GM12872 (cell line): ENCODE measurements around the gene HLA-DMA.

Experiments
- TF ChIP-seq, protein P1 (sequence below): IDR thresholded peaks from 3 replicates; pipeline ENCODE4 v1.5.1; 2011; ENCODE audit warnings: low read depth, mild to moderate bottlenecking, low read length, moderate library complexity; ENCODE audit not compliant: insufficient read depth

The HLA-DMA gene

DNA sequence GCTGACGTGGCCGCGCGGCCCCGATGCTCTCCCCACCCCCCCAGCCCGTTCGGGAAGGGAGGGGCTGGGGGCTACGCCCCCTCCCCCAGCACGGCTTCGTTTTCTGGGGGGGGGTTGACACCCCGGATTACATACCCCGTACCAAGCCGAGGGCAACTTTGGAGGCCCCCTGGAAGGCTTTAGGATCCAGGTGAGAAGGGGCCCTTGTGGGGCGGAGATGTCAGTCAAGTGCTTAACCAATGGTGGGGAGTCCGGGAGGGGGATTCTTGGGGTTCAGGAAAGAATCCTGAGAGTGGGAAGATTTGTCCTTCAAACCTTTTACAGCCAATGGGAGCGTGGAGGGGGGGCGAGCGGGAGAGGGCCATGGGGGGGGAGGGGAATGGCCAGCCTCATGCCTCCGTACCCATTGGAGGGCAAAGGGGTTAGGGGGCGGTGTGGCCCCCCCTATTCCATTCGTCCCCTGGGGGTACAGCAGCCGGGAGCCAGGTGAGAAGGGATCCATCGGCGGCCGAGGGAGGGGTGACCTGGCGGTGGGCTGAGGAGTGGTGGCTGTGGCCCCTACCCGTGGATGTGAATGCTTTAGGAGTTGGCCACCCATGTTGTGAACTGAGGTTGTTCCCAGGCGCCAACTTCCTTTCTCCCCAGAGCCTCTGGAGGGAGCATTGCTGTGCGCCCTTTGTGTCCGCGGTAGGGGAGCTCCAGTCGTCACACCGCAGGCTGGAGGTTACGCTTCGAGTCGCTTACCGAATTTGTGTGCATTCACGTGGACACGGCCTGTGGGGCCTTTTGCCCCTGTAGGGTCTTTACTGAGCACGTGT is 16.2 kb upstream of the HLA-DMA start:
- TF ChIP-seq, protein P1, sequence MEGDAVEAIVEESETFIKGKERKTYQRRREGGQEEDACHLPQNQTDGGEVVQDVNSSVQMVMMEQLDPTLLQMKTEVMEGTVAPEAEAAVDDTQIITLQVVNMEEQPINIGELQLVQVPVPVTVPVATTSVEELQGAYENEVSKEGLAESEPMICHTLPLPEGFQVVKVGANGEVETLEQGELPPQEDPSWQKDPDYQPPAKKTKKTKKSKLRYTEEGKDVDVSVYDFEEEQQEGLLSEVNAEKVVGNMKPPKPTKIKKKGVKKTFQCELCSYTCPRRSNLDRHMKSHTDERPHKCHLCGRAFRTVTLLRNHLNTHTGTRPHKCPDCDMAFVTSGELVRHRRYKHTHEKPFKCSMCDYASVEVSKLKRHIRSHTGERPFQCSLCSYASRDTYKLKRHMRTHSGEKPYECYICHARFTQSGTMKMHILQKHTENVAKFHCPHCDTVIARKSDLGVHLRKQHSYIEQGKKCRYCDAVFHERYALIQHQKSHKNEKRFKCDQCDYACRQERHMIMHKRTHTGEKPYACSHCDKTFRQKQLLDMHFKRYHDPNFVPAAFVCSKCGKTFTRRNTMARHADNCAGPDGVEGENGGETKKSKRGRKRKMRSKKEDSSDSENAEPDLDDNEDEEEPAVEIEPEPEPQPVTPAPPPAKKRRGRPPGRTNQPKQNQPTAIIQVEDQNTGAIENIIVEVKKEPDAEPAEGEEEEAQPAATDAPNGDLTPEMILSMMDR, result peak; percentile 23; the same call in 1 of the 3 replicates

DNA sequence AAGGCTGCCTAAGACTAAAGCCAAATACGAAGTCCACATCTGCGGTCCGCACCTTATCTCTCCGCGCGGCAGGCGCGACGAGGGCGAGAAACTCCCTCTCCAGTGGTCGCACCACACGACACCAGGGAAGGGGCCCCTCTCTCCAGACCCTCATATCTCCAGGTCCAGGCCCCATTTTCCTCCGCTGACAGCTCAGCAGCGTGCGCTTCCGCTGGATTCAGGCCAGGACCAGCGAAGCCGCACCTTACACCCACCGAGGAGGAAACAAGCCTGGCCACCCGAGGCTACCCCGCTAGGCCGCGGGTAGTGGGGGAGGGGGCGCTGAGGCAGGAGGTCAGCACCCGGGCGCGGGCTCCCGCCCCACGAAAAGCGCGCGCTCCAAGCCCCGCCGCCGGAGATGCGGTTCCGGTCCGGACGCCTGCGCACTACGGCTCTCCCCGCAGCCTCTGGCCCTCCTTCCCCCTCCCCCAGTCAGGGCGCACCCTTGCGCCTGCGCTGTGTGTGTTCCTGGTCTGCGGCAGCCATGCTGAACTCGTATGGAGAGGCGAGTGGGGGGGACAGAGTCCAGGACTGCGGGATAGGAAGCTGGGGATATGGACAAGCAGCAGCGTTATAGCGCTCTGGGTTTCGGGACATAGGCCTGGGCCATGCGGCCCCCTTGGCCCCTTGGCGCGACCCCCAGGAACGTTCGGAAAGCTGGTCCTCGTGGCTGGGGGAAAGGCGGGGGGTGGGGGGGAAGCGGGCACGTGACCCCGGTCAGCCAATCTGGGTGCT is 15.4 kb upstream of the HLA-DMA start, which contains the start of gene BRD2:
Gene BRD2 (plus strand): TSS at position 502 of the 774 bp plus-strand sequence. CDS start 4,305 bp downstream, outside the sequence.
- TF ChIP-seq, protein P1, result no peak

DNA sequence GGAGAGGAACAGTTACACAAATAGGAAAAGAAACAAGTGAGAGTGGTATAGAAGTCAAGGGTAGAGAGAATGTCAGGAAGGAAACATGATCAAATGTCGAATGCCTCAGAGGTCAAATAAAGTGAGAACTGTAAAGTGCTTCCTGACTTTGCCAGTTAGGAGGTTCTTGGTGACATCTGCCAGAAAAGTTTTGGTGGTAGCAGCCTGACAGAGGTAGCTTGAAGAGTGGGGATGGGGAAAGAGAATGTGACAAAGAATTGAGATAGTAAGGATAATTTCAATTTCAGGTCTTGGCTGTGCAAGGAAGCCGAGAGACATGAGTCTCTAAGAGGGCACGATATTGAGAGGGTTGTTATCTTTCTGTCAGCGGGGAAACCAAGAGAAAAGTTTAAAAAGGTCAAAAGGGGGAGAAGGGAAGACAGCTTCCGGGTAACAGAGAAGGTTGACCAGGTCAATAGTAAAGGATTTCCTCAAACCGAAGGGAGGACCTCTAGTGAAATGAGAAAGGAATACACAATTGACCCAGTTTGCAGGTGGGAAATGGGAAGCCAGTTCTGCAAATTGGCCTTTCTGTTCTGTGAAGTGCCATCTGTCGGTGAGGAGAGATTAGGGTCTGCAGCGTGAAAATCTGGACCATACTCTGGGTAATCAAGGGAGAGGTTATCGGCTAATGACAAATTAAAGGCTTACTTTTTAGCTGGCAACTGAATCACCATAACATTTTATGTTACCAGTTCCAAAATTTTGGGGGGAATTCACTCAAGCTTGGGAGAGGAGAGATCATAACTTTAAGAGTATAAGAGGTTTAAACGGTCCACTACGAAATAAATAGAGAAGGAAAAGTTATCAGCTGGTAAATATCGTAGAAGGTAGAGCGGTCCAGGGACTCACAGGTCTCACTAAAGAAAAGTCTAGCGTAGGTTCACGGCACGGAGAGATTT is 14.5 kb upstream of the HLA-DMA start:
- TF ChIP-seq, protein P1, result peak; percentile 70

DNA sequence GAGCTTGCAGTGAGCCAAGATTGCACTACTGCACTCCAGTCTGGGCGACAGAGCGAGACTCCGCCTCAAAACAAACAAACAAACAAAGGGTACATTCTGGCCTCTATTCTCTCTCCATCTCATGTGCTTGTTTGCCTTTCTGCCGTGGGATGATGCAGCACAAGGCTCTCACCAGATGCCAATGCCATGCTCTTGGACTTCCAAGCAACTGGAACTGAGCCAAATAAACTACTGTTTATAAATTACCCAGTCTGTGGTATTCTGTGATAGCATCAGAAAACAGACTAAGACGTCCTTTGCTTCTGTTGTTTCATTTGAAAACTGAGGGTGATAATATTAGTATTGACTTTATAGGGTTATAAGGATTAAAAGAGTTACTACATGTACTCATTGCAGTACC is 11.9 kb upstream of the HLA-DMA start:
- TF ChIP-seq, protein P1, result no peak

DNA sequence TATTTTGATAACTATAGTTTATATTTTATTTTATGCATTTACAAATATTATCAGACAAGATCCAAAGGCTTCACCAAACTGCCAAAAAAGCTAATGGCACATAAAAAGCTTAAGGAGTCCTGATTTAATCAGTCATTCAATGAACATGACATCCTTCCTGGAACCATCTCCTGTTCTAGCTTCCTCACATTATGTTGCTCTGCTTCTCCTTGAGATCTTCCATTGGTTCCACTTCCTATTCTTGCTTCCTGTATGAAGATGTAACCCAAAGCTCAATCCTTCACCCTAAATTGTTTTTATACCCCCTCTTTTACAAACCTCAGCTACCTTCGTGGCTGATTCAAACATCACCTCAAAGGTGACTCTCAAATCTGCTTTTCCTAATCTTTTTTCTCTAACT is 11.0 kb upstream of the HLA-DMA start:
- TF ChIP-seq, protein P1, result no peak

DNA sequence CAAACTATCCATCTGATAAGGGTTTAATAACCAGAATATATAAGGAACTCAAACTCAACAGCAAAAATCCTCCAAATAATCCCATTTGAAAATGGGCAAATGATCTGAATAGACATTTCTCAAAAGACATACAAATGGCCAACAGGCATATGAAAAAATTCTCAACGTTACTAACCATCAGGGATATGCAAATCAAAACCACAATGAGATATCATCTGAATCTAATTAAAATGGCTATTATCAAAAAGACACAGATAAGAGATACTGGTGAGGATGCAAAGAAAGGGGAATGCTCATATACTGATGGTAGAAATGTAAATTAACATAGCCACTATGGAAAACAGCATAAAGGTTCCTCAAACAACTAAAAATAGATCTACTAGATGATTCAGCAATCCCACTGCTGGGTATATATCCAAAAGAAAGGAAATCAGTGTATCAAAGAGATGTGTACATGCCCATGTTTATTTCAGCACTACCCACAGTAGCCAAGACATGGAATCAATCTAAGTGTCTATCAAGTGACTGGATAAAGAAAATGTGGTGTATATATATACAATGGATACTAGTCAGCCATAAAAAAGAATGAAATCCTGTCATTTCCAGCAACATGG is 9.4 kb upstream of the HLA-DMA start:
- TF ChIP-seq, protein P1, result no peak
